Stimulated activated CD8-positive, alpha-beta memory T cell treated with anti-CD3 and anti-CD28 coated beads, Interleukin-4, amount 100 ng/mL, for 1 hour (primary cell): ENCODE measurements around the gene TBPL1.
"Not testable (repeated sequence)": the region's sequence is repeated elsewhere in the genome, so short reads cannot be mapped to it uniquely, and the experiment has no call there.

ENCODE experiments used
- DNase-seq, 2 donors: peaks; one replicate each; pipeline ENCODE4 v3.0.0-alpha.2; 2020; ENCODE audit warnings: low read depth in 2 of 2, low spot score in 1 of 2

The TBPL1 gene

DNA sequence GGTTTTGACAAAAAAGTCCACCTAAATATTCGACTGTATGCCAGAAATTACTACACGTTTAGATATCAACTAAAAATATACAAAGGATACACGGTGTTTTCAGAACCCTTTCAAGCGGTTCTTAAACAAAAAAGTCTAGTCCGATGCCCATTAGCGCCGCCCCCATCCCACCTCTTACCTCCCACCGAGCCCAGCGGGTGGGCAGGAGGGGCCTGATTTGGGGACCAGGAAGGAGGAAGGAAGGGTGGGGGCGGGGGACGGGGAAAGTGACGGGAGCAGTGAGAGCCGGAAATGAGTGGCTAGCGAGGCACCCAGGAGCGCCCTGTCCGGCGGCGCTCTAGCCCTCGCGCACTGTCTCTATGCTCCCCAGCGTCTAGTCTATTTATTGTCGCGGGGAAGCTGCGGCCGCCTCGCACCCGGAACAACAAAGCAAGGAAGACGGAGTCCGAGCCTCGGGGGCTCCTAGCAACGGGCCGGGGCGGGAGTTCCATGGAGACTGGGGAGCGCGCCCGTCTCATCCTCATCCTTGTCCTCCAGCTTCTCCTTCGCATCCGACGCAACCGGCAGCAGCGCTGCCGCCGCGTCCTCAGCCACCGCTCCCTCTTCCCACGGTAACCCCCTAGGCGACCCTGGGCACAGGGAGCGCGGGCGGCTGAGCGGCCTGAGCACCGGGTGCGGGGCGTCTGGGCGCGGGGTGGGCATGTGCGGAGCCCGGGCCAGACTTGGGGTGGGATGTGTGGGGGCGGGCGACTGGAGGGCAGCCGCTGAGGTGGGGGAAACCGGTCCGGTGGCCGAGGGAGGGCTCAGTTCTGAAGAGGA is at the start of gene TBPL1:
Gene TBPL1 (plus strand): TSS at position 410 of the 819 bp plus-strand sequence. CDS start 26,902 bp downstream, outside the sequence.
- peak; percentile 71 to 86 for DNase-seq

DNA sequence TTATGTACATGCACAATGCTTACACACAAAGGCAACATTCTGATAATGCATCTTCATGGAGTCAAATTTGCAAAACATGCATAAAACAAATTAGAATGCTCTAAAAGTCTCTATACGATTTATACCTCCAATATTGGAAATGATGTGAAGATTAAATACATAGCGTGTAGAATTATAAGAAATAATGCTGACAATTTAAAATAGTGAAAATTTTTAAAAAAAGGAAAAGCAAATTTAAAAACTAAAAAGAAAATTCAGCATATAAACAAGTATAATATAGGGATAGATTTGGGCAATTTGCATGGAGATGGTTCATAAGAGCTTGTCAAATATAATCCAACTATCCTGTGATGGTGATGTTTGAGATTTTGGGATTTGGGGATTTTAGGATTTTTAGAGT is 49.2 kb upstream of the TBPL1 start:
- no peak for DNase-seq

DNA sequence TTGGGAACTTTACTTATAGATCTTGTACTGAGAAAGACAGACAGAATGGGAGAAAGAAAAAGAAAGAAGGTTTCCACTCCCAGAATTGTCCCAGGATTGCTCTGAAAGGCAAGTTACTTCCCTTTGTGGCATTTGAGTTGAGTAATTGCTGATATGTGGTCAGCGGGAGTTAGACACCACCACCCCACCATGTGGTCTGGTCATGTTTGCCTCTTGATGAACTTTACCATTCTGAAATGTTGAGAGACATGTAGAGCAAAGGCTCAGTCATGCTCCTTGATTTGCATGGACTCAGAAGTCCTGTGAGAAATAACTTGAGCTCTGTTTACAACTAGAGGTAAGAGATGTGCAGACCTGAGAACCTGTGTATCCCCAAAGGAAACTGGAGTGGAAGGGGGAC is 47.0 kb upstream of the TBPL1 start:
- no peak for DNase-seq

DNA sequence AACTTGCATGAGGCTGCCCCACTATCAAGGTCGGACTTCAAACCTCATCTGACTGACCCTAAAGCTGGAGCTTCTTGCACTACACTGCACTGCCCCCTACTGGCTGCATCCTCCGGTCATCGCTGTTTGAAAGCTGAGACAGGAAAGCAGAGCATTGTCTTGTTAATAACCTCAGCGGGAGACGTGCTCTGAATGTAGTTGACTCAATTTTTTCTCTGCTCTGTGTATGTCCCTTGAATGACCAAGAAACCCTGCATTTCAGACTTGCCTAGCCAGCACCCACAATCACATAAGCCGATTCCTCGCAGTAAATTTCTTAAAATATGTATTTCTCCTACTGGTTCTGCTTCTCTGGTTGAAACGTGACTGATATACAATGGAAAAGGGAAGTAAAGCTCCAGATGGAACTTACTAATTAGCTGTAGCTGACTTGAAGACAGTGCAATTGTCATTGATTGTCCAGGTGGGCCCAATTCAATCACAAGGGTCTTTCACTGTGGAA is 36.3 kb upstream of the TBPL1 start:
- peak; percentile 41 to 54 for DNase-seq

DNA sequence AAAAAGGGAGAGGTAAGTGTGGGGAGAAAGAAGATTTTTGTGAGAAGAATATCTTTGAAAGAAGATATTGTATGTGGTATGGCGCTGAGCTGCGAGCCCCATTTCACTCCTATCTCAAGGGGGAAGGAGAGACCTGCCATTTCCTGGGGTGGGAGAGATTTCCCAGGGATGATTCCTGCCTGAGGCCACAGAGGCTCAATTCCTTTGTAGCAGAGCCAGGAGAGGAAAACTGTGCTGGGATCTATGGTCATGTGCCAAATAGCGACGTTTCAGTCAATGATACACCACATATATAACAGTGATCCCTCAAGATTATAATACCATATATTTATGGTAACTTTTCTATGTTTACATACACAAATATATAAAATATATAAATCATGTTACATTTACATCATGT is 35.2 kb upstream of the TBPL1 start:
- no peak for DNase-seq

DNA sequence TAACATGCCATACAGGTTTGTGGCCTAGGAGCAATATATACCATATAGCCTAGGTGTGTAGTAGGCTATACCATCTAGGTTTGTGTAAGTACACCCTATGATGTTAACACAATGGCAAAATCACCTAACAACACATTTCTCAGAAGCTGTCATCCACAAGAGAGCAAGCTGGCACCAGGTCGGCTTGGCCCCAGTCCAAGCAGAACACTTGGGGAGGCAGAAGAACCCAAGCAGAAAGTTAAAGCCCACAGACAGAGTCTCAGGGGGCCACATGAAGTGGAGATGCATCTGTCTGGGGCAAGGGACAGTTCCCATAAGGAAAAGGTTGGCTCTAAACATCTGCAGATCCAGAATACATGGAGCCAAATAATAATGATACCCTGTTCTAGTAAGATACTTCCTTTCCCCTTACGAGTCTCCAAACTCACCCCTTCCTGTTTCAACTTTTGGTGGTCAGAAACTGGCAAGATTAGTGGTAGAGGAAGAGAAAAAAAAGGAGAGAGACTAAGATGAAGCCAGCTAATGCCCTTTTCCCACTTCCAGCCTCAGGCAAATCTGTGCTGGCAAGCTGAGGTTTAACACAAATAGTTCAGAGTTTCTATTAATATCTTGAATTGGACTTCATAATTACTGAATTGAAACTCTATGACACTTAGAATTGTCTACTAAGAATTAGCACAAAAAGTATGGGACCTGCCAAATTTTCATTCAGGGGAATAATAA is 34.7 kb upstream of the TBPL1 start:
- DNase-seq: no peak

DNA sequence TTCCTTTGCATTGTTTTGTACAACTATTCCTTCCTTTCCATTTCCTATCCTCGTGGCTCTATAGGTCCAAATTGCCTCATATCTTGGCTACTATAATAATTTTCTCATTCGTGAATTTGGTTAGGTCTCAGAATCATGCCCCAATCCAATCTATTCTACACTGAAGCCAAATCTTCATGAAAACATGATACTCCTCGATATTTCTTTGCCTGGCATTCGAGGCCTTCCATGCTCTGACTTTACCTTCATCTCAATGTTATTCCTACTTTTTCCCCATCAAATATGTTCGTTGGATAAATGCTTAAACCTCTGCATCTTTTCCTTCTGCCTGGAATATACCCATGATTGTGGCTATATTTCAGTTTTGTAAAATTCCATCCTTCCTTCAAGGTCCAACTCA is 33.7 kb upstream of the TBPL1 start:
- no peak for DNase-seq

DNA sequence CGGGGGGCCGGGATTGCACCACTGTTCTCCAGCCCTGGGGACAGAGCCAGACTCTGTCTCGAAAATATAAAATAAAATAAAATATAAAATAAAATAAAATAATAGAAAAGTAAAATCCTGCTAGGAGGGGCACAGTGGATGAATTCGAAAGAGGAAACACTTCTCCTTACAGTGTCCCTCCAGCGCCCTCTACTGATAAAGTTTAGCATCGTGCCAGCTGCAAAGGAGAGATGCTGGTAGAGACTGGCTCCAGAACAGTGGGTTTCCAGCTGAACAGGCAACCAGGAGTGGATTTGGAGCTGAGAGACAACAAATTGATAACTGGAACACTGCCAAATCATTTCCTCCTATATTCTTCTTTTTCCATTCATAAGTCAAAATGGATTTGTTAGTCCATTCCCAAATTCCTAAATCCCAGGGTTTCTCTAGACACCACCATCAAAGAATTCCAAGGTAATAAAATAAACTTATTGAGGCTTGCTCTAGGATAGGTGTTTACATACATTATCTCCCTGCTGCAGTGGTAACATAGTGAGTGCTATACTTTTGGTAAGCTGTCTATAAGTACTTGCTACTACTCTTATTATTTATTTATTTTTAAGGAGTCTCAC is 31.7 kb upstream of the TBPL1 start:
- DNase-seq: peak in 1 of 2 donors; percentile 31

DNA sequence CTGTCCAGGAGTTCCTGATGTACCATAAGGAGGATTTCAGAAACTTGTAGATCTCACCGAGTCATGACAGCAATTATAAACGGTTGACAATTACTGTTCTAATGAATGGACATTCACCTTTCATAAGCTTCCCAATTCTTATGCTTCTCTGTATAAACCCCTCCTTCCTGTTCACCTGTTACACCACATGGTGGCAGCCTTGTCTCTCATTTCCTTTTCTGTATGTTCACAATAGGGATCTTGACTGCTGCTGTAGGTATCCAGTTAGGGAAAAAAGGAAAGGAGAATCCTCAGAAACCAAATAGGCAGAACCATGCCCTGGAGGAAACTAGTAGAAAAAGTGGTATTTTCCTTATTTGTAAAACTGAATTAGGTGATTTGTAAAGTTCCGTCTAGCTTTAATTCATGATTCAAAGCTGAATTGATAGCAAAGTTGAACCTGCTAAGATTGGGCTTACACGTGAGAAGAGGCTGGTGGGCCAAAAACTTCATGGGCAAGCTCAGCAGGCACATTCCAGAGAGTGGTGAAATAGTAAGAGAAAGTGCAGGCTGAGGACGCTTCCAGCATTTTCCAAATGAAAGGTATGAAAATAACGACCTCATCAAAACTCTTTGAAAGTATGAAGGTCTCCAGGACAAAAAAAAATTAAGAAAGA is 29.0 kb upstream of the TBPL1 start:
- peak in 1 of 2 donors; percentile 24 for DNase-seq

DNA sequence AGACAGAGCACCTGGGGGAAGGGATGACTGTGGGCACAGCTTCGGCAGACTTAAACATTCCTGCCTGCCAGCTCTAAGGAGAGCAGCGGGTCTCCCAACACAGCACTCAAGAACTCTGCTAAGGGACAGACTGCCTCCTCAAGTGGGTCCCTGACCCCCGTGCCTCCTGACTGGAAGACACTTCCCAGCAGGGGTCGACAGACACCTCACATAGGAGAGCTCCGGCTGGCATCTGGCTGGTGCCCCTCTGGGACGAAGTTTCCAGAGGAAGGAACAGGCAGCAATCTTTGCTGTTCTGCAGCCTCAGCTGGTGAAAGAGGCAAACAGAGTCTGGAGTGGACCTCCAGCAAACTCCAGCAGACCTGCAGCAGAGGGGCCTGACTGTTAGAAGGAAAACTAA is 21.8 kb upstream of the TBPL1 start:
- DNase-seq: not testable (repeated sequence)

DNA sequence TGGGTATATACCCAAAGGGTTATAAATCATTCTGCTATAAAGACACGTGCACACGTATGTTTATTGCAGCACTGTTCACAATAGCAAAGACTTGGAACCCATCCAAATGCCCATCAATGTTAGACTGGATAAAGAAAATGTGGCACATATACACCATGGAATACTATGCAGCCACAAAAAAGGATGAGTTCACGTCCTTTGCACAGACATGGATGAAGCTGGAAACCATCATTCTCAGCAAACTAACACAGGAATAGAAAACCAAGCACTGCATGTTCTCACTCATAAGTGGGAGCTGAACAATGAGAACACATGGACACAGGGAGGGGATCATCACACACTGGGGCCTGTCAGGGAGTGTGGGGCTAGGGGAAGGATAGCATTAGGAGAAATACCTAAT is 16.7 kb upstream of the TBPL1 start:
- not testable (repeated sequence) for DNase-seq

DNA sequence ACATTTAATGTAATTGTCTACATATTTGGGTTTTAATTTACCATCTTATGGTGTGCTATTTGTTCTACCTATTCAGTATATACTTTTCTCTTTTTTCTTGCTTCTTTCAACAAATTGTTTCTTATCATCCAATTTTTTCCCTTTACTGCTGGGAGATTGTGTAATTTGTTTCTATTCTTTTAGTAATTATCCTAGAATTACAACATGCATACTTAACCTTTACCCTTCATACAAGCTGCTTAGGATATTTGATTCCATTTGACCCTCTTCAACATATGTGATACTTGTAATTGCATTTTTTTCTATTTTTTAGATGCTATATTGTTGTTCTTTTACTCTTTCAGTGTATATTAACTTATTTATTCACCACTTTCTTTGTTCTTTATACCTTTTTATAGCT is 15.1 kb upstream of the TBPL1 start:
- no peak for DNase-seq

DNA sequence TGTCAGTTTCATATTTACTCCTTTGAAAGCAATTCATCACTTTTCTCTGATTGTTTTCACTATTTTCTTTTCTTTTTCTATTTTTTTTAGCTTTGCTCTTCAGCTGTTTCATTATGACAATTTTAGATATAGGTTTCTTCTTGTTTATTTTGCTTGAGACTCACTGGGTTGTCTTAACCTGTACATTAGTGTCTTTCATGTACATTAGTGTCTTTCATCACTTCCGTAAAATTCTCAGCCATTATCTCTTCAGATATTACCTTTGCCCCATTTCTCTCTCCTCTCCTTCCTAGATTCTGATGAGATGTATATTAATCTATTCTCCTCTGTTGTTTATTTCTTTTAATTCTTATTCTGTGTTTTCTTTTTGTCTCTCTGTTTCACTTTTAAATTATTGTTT is 14.5 kb upstream of the TBPL1 start:
- DNase-seq: no peak

DNA sequence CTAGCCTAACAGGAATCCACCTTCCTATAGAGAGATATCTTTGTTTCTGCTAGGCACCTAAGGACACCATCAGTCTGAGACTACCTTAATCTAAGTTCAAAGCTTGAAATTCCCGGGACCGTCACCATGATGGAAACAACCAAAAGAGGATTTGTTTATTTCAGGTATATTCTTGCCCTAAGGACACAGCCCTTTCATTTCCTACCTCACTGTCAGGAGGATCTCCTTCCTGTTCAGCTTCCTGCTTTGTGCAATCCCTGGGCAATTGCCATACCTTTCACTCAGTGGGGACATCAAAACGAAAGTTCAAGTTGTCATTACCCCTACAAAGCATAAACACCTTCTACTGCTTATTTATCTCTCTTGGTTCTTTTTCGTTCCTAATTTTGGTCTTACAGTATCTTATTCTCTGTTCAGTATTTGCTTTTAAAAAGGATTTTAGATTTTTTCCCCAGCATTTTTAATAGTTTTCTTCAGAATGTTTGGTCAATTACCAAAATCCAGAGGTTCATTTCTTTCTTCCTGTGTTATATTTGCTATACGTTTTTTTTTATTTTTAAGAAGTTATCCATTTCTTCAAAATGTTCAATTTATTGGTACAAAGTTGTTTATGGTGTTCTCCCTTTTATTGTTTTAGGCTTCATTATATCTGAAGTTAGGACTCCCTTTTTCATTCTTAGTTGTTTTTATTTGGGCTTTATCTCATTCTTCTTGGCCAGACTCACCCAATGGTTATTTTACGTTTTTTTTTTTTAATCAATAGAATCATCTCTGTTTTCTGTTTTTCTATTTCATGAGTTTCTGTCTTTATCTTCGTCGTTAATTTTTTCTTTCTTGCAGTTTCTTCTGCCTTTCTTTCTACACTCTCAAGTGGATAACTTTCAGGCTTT is 13.0 kb upstream of the TBPL1 start:
- no peak for DNase-seq

DNA sequence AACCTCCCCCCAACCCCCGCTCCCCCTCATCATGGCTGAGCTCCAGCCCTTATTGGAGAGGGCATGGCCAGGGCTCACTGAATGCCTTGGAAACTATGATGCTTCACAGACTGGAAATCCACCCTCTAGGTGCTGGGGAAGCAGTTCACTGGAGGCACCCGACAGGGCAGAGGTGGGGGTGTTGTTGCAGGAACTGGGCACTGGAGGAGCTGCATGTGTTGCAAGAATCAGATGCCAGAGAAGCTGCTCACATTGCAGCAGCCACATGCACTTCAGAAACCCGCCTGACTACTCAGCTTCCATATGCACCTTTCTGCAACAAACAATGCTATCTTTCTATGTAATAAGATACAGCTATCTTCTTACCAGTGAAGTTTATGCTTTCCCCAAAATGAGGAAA is 7.9 kb upstream of the TBPL1 start:
- DNase-seq: no peak

DNA sequence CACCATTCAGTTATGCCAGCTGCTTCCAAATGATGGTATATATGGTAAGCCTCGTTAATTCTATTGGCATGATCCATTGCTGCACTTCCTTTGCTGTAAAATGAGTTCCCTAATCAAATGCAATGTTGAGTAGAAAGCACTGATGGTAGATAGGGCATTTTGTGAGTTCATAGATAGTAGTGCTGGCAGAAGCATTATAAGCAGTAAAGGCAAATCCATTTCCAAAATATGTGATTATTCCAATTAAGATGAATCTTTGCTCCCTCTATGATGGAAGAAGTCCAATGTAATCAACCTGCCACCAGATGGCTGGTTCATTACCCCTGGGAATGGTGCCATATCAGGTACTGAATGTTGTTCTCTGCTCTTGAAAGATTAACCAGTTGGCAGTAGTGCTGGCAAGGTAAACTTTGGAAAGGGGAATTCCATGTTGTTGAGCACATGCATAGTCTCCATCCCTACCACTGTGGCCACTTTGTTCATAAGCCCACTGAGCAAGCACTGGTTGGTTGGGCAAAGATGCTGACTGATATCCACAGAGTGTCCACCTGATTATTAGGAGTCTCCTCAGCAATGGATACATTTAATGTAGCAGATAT is 5.6 kb upstream of the TBPL1 start:
- DNase-seq: no peak

DNA sequence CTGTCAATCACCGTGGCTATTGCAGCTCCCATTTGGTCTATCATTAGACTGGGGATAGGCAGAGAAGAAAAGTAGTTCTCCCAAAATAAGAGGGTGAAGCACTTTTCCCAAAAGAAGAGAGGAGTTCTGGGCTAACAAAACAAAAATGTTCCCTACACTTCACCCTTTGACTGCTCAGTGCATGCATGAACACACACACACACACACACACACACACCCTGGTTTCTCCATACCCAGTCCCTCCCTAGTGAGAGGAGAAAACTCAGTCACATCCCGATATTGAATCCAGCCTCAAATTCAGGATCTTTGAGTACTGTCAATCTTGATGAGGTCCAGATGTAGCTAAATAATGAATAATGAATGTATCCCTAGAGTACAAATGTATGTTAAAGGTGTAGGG is 4.6 kb upstream of the TBPL1 start:
- no peak for DNase-seq

DNA sequence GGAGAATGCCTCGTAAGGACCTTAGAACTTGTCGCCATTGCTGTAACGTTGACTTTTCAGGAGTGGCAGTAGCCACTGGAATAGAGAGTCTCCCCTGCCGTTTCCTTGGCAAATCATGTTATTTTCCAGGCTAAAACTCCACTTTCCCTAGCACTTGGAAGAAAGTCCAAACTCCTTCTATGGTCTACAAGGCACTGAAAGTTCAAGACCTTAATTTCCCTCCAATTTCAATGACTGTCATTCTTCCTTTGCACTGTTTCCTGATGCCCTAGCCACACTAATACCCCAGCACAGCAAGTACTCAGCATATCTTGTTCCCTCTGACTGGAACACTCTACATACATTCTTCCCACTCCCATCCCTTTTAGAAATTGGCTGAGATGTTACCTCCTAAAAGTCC is 1.8 kb upstream of the TBPL1 start:
- DNase-seq: no peak

DNA sequence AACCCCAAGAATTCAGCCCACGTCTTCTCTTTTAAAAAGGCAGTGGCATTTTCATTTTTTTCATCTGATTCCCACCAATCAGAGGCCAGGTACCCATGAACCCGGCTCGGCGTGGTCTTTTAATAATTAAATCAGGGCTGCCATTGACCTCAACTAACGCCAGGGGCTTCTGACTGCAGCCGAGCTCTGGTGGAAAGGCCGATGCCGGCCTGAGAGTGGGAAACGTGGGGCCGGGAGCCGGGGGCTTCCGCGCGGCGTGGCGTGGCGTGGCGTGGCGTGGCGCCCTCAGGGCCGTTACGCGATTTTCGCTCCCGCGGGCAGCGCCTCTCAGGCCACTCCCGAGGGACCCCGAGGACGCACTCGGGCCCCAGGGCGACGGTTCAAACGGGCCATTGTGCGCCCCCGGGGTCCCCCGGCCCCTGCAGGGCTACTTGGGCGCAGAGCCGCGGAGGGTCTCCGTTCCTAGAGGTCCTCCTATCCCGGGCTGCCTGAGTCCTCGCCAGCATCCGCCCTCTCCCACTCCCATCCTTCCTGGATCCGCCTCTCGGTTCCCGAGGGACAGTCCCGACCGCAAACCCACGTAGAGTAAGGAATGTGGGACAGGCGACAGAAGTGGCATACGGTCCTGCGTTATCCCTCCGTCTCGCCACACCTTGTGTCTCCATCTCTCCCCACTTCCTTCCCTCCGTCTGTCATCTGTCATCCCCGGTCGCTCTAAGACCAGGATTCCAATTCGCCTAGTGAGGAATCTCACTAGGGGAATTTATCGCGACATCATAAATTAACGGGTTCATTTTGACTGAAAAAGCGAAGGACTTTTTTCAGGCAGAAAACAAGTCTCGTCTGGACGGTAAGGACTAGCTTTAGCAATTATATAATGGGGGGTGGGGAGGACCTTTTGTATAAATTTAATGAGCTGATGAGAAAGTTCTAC is 876 bp upstream of the TBPL1 start:
- no peak for DNase-seq
